Measurements from ENCODE around the gene SPATA6. TPM values are rescaled to one million over a fixed set of nuclear protein-coding genes. Genes with fewer than 3 reads are reported as not detected.

The SPATA6 gene
- total RNA-seq, 1 donor = 7.6 TPM

DNA sequence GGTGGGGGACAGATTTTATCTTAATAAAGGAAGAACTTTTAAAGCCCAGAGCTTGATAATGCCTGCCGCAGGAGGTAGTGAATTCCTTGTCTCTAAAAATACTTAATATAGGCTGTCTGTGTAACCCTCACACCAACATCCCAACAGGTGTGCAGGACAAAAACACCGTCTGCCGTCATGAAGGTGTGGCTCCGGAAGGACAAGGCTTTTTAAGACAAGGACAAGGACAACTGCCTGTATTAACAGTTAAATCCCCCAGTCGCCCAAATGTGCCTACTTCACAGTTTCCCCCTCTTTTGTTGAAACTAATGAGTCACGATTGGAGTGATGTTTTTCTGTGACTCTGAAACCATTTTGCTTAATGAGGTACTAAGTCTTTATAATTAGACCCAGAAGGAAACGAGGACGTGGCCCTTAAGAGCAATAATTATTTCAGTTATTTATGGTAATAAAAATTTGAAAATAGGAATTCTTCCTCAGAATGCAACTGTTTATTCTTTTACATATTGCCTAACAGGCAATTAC lies 27.3 kb upstream of the SPATA6 start:
- H4K20me1 ChIP-seq (ENCODE audit: insufficient read depth, low read length) = no peaks in the 10 kb centered on the region
- DNase-seq (ENCODE audit: insufficient read length, low spot score, missing footprints) = no peak
- H2AFZ ChIP-seq (ENCODE audit: low read length) = no peak overlapping the region
- no peaks in the 10 kb centered on the region for H3K27me3 ChIP-seq (ENCODE audit: insufficient read depth, low read length)
- no peaks in the 10 kb centered on the region for H3K9me3 ChIP-seq (ENCODE audit: low read depth, low read length)
- H3K79me2 ChIP-seq (ENCODE audit: insufficient read depth, low read length) = no peaks in the 10 kb centered on the region
- H3K4me1 ChIP-seq (ENCODE audit: insufficient read depth, low read length) = peaks cover 14% of the 10 kb centered on the region
- TF ChIP-seq, protein P1, sequence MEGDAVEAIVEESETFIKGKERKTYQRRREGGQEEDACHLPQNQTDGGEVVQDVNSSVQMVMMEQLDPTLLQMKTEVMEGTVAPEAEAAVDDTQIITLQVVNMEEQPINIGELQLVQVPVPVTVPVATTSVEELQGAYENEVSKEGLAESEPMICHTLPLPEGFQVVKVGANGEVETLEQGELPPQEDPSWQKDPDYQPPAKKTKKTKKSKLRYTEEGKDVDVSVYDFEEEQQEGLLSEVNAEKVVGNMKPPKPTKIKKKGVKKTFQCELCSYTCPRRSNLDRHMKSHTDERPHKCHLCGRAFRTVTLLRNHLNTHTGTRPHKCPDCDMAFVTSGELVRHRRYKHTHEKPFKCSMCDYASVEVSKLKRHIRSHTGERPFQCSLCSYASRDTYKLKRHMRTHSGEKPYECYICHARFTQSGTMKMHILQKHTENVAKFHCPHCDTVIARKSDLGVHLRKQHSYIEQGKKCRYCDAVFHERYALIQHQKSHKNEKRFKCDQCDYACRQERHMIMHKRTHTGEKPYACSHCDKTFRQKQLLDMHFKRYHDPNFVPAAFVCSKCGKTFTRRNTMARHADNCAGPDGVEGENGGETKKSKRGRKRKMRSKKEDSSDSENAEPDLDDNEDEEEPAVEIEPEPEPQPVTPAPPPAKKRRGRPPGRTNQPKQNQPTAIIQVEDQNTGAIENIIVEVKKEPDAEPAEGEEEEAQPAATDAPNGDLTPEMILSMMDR (IDR thresholded peaks at IDR 0.05; ENCODE audit: extremely low read depth, low read depth, low read length) = no peak
- no peak overlapping the region for H3K4me3 ChIP-seq (ENCODE audit: insufficient read depth, low read length)
- no peak overlapping the region for H3K27ac ChIP-seq (ENCODE audit: low read depth, low read length)
- no peaks in the 10 kb centered on the region for H3K36me3 ChIP-seq (ENCODE audit: insufficient read depth, low read length)
- H3K4me2 ChIP-seq (ENCODE audit: insufficient read depth, low read length) = no peak overlapping the region

DNA sequence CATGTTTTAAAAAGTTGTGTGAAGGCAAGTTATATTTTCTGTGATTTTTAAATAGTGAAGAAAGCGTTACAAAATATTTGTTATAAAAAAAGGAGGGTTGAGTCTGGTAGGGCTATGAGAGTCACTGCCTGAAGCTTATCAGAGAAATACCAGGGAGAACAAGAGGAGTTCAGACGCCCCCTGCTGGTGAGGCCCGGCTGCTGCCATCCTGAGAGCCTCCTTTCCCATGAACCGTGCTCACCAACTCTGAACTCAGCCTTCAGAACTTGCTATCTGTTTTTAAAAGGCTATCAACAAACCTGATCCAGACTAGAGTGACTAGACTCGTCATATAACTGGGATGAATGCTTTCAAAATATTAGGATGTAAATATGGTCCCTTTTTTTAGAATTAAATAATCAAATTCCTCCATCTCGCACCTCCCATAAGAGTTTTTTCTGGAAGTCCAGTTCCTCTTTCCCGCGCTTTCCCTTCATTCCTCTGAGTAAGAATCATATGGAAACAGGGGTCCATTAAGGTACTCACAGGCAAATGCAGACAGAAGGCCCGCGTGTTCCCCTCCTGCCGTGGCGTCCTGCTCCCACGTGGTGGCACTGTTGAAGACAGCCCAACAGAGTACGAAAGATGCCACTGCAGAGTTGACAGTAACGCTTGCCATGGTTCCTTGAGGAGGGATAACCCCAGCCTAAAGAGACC lies 26.2 kb upstream of the SPATA6 start:
- no peaks in the 10 kb centered on the region for H3K36me3 ChIP-seq (ENCODE audit: insufficient read depth, low read length)
- no peak overlapping the region for H3K4me3 ChIP-seq (ENCODE audit: insufficient read depth, low read length)
- H3K4me1 ChIP-seq (ENCODE audit: insufficient read depth, low read length) = peaks cover 22% of the 10 kb centered on the region
- peak overlapping the region; percentile 37 for H2AFZ ChIP-seq (ENCODE audit: low read length)
- peak; percentile 85 for DNase-seq (ENCODE audit: insufficient read length, low spot score, missing footprints)
- no peaks in the 10 kb centered on the region for H3K27me3 ChIP-seq (ENCODE audit: insufficient read depth, low read length)
- no peak overlapping the region for H3K27ac ChIP-seq (ENCODE audit: low read depth, low read length)
- H4K20me1 ChIP-seq (ENCODE audit: insufficient read depth, low read length) = no peaks in the 10 kb centered on the region
- no peaks in the 10 kb centered on the region for H3K79me2 ChIP-seq (ENCODE audit: insufficient read depth, low read length)
- H3K4me2 ChIP-seq (ENCODE audit: insufficient read depth, low read length) = peak overlapping the region; percentile 46
- no peaks in the 10 kb centered on the region for H3K9me3 ChIP-seq (ENCODE audit: low read depth, low read length)
- TF ChIP-seq, protein P1 (IDR thresholded peaks at IDR 0.05; ENCODE audit: extremely low read depth, low read depth, low read length) = peak; percentile 97

DNA sequence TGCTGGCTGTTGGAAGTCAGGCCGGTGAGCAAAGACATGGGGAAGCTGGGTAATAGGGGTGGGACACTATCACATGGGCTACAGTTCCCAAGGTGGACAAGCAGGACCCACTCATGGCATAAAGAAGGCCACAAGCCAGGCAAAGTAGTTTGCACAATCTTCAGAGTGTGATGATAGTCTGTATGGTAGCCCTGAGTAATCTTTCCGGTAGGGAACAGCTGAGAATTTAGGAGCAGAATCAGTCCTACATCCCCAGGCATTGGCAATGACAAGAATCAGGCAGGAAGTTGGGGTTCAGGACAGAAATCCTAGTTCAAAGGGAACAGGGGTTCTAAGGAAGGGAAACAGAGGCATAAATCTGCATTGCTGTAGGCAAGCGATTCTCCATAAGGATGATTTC lies 23.9 kb upstream of the SPATA6 start:
- H3K36me3 ChIP-seq (ENCODE audit: insufficient read depth, low read length) = no peaks in the 10 kb centered on the region
- H2AFZ ChIP-seq (ENCODE audit: low read length) = no peak overlapping the region
- H3K4me1 ChIP-seq (ENCODE audit: insufficient read depth, low read length) = peaks cover 27% of the 10 kb centered on the region
- TF ChIP-seq, protein P1 (IDR thresholded peaks at IDR 0.05; ENCODE audit: extremely low read depth, low read depth, low read length) = no peak
- H3K27ac ChIP-seq (ENCODE audit: low read depth, low read length) = no peak overlapping the region
- H3K79me2 ChIP-seq (ENCODE audit: insufficient read depth, low read length) = no peaks in the 10 kb centered on the region
- H3K9me3 ChIP-seq (ENCODE audit: low read depth, low read length) = no peaks in the 10 kb centered on the region
- no peaks in the 10 kb centered on the region for H4K20me1 ChIP-seq (ENCODE audit: insufficient read depth, low read length)
- no peaks in the 10 kb centered on the region for H3K27me3 ChIP-seq (ENCODE audit: insufficient read depth, low read length)
- no peak for DNase-seq (ENCODE audit: insufficient read length, low spot score, missing footprints)
- H3K4me2 ChIP-seq (ENCODE audit: insufficient read depth, low read length) = no peak overlapping the region
- H3K4me3 ChIP-seq (ENCODE audit: insufficient read depth, low read length) = no peak overlapping the region

DNA sequence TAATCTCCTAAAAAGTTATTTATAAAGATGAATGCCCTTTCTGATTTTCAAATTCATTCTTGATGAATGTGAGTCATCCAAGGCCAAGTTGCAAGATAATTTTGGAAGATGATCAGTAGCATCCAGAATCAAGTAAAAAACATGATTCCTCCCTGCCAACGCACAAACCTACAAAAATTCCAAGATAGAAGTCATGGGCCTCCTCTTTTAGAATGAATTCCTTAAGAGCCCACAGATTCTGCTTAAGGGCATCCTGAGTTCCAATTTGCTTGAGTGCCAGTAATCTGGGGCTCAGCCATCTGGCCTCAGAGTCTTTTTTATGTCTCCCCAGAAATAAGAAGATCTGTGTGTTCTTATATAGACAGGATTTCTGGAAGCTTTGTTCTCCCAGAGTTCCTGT lies 23.2 kb upstream of the SPATA6 start:
- Histone ChIP-seq H3K27me3 (ENCODE audit: insufficient read depth, low read length) (peaks cover 6% of the 10 kb centered on the region), H3K36me3 (ENCODE audit: insufficient read depth, low read length) (no peaks in the 10 kb centered on the region), H3K9me3 (ENCODE audit: low read depth, low read length) (no peaks in the 10 kb centered on the region), H3K4me1 (ENCODE audit: insufficient read depth, low read length) (peaks cover 27% of the 10 kb centered on the region), H2AFZ (ENCODE audit: low read length) (no peak overlapping the region), H4K20me1 (ENCODE audit: insufficient read depth, low read length) (no peaks in the 10 kb centered on the region), H3K79me2 (ENCODE audit: insufficient read depth, low read length) (no peaks in the 10 kb centered on the region), H3K4me2 (ENCODE audit: insufficient read depth, low read length) (no peak overlapping the region), H3K27ac (ENCODE audit: low read depth, low read length) (no peak overlapping the region), H3K4me3 (ENCODE audit: insufficient read depth, low read length) (no peak overlapping the region)
- DNase-seq (ENCODE audit: insufficient read length, low spot score, missing footprints) = no peak
- TF ChIP-seq, protein P1 (IDR thresholded peaks at IDR 0.05; ENCODE audit: extremely low read depth, low read depth, low read length) = no peak

Data from osteoblast (primary cell).